ENCODE measurements around the gene RASA3.

The RASA3 gene

GRCh38 chr13:114145256-114145655 is 12.8 kb upstream of the RASA3 start:
- no peak overlapping the region for H3K4me3 ChIP-seq (ENCODE audit: low read depth, low read length)
- no peak for TF ChIP-seq CTCF (IDR thresholded peaks at IDR 0.05; ENCODE audit: low read depth, low read length)

GRCh38 chr13:114144606-114145244 is 12.3 kb upstream of the RASA3 start:
- H3K4me3 ChIP-seq (ENCODE audit: low read depth, low read length) = no peak overlapping the region
- no peak for TF ChIP-seq CTCF (IDR thresholded peaks at IDR 0.05; ENCODE audit: low read depth, low read length)

GRCh38 chr13:114143806-114144605 is 11.6 kb upstream of the RASA3 start:
- peak; percentile 26; the same call in 1 of the 2 replicates for TF ChIP-seq CTCF (IDR thresholded peaks at IDR 0.05; ENCODE audit: low read depth, low read length)
- no peak overlapping the region for H3K4me3 ChIP-seq (ENCODE audit: low read depth, low read length)

- H3K4me3 ChIP-seq (ENCODE audit: low read depth, low read length) = no peak overlapping the region
- no peak for TF ChIP-seq CTCF (IDR thresholded peaks at IDR 0.05; ENCODE audit: low read depth, low read length)
These were observed 10.4 kb upstream of the RASA3 start for GRCh38 chr13:114142640-114143490.

- H3K4me3 ChIP-seq (ENCODE audit: low read depth, low read length) = no peak overlapping the region
- TF ChIP-seq CTCF (IDR thresholded peaks at IDR 0.05; ENCODE audit: low read depth, low read length) = no peak
These were observed 9.7 kb upstream of the RASA3 start for GRCh38 chr13:114142137-114142550.

GRCh38 chr13:114141261-114141996 is 9.0 kb upstream of the RASA3 start:
- H3K4me3 ChIP-seq (ENCODE audit: low read depth, low read length) = no peak overlapping the region
- TF ChIP-seq CTCF (IDR thresholded peaks at IDR 0.05; ENCODE audit: low read depth, low read length) = no peak
